HG03460 (cell line): ENCODE measurements around the gene ADSS1.

Experiments used
- ATAC-seq: cut with Tn5 transposase; IDR thresholded peaks from one replicate; pipeline ENCODE4 v1.9.1; 2021; ENCODE audit not compliant: unreplicated experiment

Gene ADSS1

GRCh38 chr14:104731320-104732294, 7.6 kb downstream of the ADSS1 start:
- ATAC-seq = no peak

GRCh38 chr14:104732355-104732804, 8.4 kb downstream of the ADSS1 start:
- no peak for ATAC-seq

- no peak for ATAC-seq
These were observed 9.1 kb downstream of the ADSS1 start for GRCh38 chr14:104732931-104733681.

GRCh38 chr14:104734051-104734587, 10.1 kb downstream of the ADSS1 start:
- ATAC-seq = no peak

- ATAC-seq = no peak
These were observed 10.6 kb downstream of the ADSS1 start for GRCh38 chr14:104734601-104734990.

GRCh38 chr14:104734991-104735779, 11.2 kb downstream of the ADSS1 start:
- ATAC-seq = no peak

- ATAC-seq = no peak
These were observed 12.0 kb downstream of the ADSS1 start for GRCh38 chr14:104735830-104736642.

- no peak for ATAC-seq
These were observed 14.5 kb downstream of the ADSS1 start for GRCh38 chr14:104738375-104739019.

- no peak for ATAC-seq
These were observed 15.0 kb downstream of the ADSS1 start for GRCh38 chr14:104739026-104739425.

- ATAC-seq = no peak
These were observed 15.8 kb downstream of the ADSS1 start for GRCh38 chr14:104739546-104740516.

- no peak for ATAC-seq
These were observed 17.2 kb downstream of the ADSS1 start for GRCh38 chr14:104741108-104741802.

- no peak for ATAC-seq
These were observed 17.8 kb downstream of the ADSS1 start for GRCh38 chr14:104741803-104742251.

- no peak for ATAC-seq
These were observed 18.8 kb downstream of the ADSS1 start for GRCh38 chr14:104742586-104743455.

- ATAC-seq = no peak
These were observed 19.7 kb downstream of the ADSS1 start for GRCh38 chr14:104743461-104744380.

- ATAC-seq = no peak
These were observed 20.5 kb downstream of the ADSS1 start for GRCh38 chr14:104744484-104744883.

- no peak for ATAC-seq
These were observed 21.4 kb downstream of the ADSS1 start for GRCh38 chr14:104745431-104745830.
